Neural progenitor cell (in vitro differentiated cells): ENCODE data around the gene ZBTB46. TPM values are rescaled to one million over a fixed set of nuclear protein-coding genes. Genes with fewer than 3 reads are reported as not detected.

Experiments used
- DNase-seq: peaks from one replicate; pipeline ENCODE4 v3.0.0-alpha.2; 2016; ENCODE audit warnings: low spot score
- H2AFZ ChIP-seq: fragments of 200-600 bp; sonication (generic); replicated peaks from 2 replicates; pipeline ENCODE4 v1.6.1; 2016; ENCODE audit warnings: antibody characterized with exemption
- H3F3A ChIP-seq: fragments of 200-600 bp; sonication (generic); 2 replicates; pipeline ENCODE4 v1.6.1; 2016; ENCODE audit warnings: antibody characterized with exemption, low read depth
- H3K27ac ChIP-seq: fragments of 200-600 bp; sonication (generic); 2 replicates; pipeline ENCODE4 v1.5.1; 2016; ENCODE audit warnings: mild to moderate bottlenecking
- H3K27me3 ChIP-seq: fragments of 200-600 bp; sonication (generic); 2 replicates; pipeline ENCODE4 v1.6.1; 2016; ENCODE audit warnings: mild to moderate bottlenecking, moderate library complexity
- H3K36me3 ChIP-seq: fragments of 200-600 bp; sonication (generic); 2 replicates; pipeline ENCODE4 v1.5.1; 2016
- H3K4me1 ChIP-seq: fragments of 200-600 bp; sonication (generic); 2 replicates; pipeline ENCODE4 v1.6.1; 2016; ENCODE audit warnings: mixed run types
- H3K4me2 ChIP-seq: fragments of 200-600 bp; sonication (generic); 2 replicates; pipeline ENCODE4 v1.6.1; 2016
- H3K4me3 ChIP-seq: fragments of 200-600 bp; sonication (generic); 2 replicates; pipeline ENCODE4 v1.5.1; 2016
- H3K79me2 ChIP-seq: fragments of 200-600 bp; sonication (generic); 2 replicates; pipeline ENCODE4 v1.6.1; 2016; ENCODE audit warnings: low read depth
- H3K9ac ChIP-seq: fragments of 200-600 bp; sonication (generic); 2 replicates; pipeline ENCODE4 v1.6.1; 2016
- H3K9me3 ChIP-seq: fragments of 200-600 bp; sonication (generic); 2 replicates; pipeline ENCODE4 v1.5.1; 2016; ENCODE audit warnings: low read depth
- H4K20me1 ChIP-seq: fragments of 200-600 bp; sonication (generic); 2 replicates; pipeline ENCODE4 v1.6.1; 2016; ENCODE audit warnings: low read depth
- H3K27ac Mint-ChIP-seq: 3 replicates; pipeline ENCODE4 v1.8.0; 2021; ENCODE audit warnings: mixed read lengths
- H3K27me3 Mint-ChIP-seq: 2 replicates; pipeline ENCODE4 v1.8.0; 2022; ENCODE audit warnings: low read depth, mild to moderate bottlenecking, inconsistent platforms, moderate library complexity, mixed read lengths; ENCODE audit not compliant: insufficient read depth
- H3K36me3 Mint-ChIP-seq: 3 replicates; pipeline ENCODE4 v1.8.0; 2021; ENCODE audit warnings: mixed read lengths
- H3K4me1 Mint-ChIP-seq: 3 replicates; pipeline ENCODE4 v1.8.0; 2021; ENCODE audit warnings: mixed read lengths
- H3K4me3 Mint-ChIP-seq: 3 replicates; pipeline ENCODE4 v1.8.0; 2021; ENCODE audit warnings: mild to moderate bottlenecking, moderate library complexity, mixed read lengths
- H3K9me3 Mint-ChIP-seq: 3 replicates; pipeline ENCODE4 v1.8.0; 2020; ENCODE audit warnings: mixed read lengths
- EZH2 ChIP-seq: fragments of 200-600 bp; sonication (generic); IDR thresholded peaks from 2 replicates; pipeline ENCODE4 v1.6.1; 2017; ENCODE audit warnings: antibody characterized with exemption, mild to moderate bottlenecking, moderate library complexity
- EZH2phosphoT487 ChIP-seq: fragments of 200-600 bp; sonication (generic); IDR thresholded peaks from 2 replicates; pipeline ENCODE4 v1.6.1; 2017; ENCODE audit warnings: antibody characterized with exemption
- total RNA-seq: library from RNA; depleted of rRNA; stranded (reverse); fragments of >200 nt; gene quantifications from 2 replicates; pipeline ENCODE4 v1.2.3, GENCODE V29; 2015; ENCODE audit warnings: low replicate concordance
- TF ChIP-seq, protein P1 (sequence below): fragments of 200-600 bp; sonication (generic); IDR thresholded peaks from 2 replicates; pipeline ENCODE4 v1.5.1; 2017; ENCODE audit warnings: antibody characterized with exemption, mild to moderate bottlenecking

ZBTB46 gene
- total RNA-seq, 1 donor from 2014 or later = 8.1 TPM

DNA sequence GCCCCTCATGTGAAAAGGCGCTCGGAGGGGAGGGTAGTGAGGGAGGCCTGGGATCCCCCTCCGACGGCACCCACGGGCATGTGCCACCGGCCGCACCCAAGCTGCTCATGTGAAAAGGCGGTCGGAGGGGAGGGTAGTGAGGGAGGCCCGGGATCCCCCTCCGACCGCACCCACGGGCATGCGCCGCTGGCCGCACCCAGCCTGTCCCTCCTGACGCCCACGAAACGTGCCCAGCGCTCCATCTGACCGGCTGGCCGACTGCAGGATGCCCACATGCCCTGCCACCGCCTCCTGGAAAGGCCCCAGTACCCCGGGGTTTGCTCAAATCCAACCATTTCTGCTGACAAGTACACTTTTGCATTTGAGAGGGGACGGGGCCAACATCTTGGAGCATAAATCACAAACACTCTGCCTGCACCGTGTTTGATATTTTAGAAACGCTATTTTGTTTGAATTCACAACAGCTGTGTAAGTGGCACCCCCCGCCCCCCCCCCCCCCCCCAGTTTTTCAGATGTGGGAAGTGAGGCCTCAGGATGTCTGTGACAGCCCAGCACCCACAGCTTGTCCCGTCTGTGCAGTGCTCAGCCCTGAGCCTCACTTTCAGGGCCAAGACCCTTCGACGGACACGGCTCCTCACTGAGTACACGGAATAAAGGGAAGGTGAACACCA is 57.4 kb downstream of the ZBTB46 start:
- Histone ChIP-seq H3K4me2 (no peak overlapping the region), H3K27ac (no peak overlapping the region), H3K9ac (no peak overlapping the region), H3F3A (peaks cover 15% of the 10 kb centered on the region), H3K4me1 (peaks cover 6% of the 10 kb centered on the region), H3K79me2 (peaks cover 8% of the 10 kb centered on the region), H2AFZ (no peak overlapping the region), H3K36me3 (no peaks in the 10 kb centered on the region), H4K20me1 (peaks cover 4% of the 10 kb centered on the region), H3K27me3 (no peaks in the 10 kb centered on the region), H3K4me3 (no peak overlapping the region), H3K9me3 (no peaks in the 10 kb centered on the region)
- peaks cover 3% of the 10 kb centered on the region for H3K27me3 Mint-ChIP-seq
- no peaks in the 10 kb centered on the region for H3K9me3 Mint-ChIP-seq
- peaks cover 15% of the 10 kb centered on the region for H3K4me1 Mint-ChIP-seq
- H3K36me3 Mint-ChIP-seq = peaks cover 4% of the 10 kb centered on the region
- DNase-seq = no peak
- H3K27ac Mint-ChIP-seq = no peak overlapping the region
- TF ChIP-seq EZH2 = no peak
- TF ChIP-seq, protein P1, sequence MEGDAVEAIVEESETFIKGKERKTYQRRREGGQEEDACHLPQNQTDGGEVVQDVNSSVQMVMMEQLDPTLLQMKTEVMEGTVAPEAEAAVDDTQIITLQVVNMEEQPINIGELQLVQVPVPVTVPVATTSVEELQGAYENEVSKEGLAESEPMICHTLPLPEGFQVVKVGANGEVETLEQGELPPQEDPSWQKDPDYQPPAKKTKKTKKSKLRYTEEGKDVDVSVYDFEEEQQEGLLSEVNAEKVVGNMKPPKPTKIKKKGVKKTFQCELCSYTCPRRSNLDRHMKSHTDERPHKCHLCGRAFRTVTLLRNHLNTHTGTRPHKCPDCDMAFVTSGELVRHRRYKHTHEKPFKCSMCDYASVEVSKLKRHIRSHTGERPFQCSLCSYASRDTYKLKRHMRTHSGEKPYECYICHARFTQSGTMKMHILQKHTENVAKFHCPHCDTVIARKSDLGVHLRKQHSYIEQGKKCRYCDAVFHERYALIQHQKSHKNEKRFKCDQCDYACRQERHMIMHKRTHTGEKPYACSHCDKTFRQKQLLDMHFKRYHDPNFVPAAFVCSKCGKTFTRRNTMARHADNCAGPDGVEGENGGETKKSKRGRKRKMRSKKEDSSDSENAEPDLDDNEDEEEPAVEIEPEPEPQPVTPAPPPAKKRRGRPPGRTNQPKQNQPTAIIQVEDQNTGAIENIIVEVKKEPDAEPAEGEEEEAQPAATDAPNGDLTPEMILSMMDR = no peak
- TF ChIP-seq EZH2phosphoT487 = no peak
- no peak overlapping the region for H3K4me3 Mint-ChIP-seq

DNA sequence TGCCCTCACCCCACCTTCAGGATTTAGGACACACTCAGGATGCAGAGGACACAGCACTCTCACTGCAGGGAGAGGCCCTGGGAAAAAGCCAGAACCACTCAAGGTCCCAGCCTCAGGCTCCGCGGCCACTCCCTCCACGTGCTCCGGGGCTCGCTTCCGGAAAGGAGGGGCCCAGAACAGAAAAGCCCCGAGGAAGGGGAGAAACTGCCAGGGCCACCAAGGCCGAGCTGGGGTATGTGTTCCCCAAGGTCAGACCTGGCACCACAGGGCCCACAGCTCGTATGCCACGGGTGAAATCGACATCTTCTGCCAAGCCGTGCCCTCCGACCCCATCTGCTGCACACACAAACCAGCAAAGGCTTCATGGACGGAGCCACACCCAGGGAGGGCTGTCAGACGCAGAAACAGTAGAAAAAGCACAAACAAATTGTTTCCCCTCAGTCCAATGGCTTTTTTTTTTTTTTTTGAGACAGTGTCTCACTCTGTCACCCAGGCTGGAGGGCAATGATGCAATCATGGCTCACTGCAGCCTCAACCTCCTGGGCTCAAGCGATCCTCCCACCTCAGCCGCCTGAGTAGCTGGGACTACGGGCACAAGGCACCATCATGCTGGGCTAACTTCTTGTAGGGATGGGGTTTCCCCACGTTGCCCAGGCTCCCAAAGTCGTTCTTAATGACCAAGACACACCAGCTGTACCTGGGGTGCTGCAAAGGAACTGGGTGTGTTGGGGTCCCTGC is 58.1 kb downstream of the ZBTB46 start:
- no peak overlapping the region for H3K4me3 ChIP-seq
- TF ChIP-seq EZH2phosphoT487 = no peak
- TF ChIP-seq, protein P1 = no peak
- TF ChIP-seq EZH2 = no peak
- H3K36me3 ChIP-seq = no peaks in the 10 kb centered on the region
- peaks cover 6% of the 10 kb centered on the region for H3K4me1 ChIP-seq
- H3K4me2 ChIP-seq = no peak overlapping the region
- peaks cover 8% of the 10 kb centered on the region for H3K79me2 ChIP-seq
- no peak overlapping the region for H3K4me3 Mint-ChIP-seq
- peaks cover 4% of the 10 kb centered on the region for H3K36me3 Mint-ChIP-seq
- peaks cover 15% of the 10 kb centered on the region for H3F3A ChIP-seq
- no peak overlapping the region for H3K9ac ChIP-seq
- no peaks in the 10 kb centered on the region for H3K9me3 Mint-ChIP-seq
- H4K20me1 ChIP-seq = peaks cover 4% of the 10 kb centered on the region
- H3K27ac ChIP-seq = no peak overlapping the region
- DNase-seq = no peak
- H3K27me3 Mint-ChIP-seq = peaks cover 3% of the 10 kb centered on the region
- no peak overlapping the region for H3K27ac Mint-ChIP-seq
- H3K27me3 ChIP-seq = no peaks in the 10 kb centered on the region
- no peak overlapping the region for H2AFZ ChIP-seq
- peaks cover 12% of the 10 kb centered on the region for H3K4me1 Mint-ChIP-seq
- no peaks in the 10 kb centered on the region for H3K9me3 ChIP-seq

DNA sequence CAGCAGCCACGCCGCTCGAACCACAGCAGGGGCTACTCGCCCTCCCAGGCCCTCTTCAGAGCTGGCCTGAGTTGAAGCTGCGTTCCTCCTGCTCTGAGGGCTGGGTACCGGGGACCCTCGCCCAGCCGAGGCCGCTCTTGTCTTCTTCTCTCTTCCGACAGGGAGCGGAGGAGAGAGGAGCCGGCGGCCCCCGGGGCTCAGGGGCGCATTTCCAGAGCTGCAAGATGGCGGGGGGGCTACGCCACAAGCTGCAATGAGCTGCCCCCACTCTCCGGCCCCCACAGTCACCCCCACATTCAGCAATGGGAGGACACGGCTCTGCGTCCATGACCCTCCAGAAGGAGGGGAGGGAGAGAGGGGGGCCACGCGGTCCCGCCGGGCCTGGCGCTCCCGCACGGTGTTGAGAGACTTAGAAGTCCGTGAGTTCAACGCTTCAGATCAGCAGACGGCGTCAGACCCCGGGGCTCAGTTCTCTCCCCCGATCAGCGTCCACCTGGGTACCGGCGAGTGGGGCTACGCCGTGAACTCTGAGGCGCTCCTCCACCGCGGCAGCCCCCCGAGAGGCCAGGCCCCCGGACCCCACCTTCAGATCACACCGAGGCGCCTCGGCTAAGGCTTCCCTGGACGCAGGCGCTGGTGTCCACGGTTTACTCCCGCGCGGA is 59.9 kb downstream of the ZBTB46 start:
- Histone ChIP-seq H3K36me3 (no peaks in the 10 kb centered on the region), H3K9me3 (no peaks in the 10 kb centered on the region), H3K4me2 (no peak overlapping the region), H3K9ac (no peak overlapping the region), H3K4me1 (peaks cover 6% of the 10 kb centered on the region), H3K79me2 (no peaks in the 10 kb centered on the region), H2AFZ (no peak overlapping the region), H3K27me3 (no peaks in the 10 kb centered on the region), H3K27ac (no peak overlapping the region), H4K20me1 (peaks cover 3% of the 10 kb centered on the region), H3K4me3 (no peak overlapping the region), H3F3A (peaks cover 14% of the 10 kb centered on the region)
- H3K27ac Mint-ChIP-seq = no peak overlapping the region
- H3K4me1 Mint-ChIP-seq = peaks cover 8% of the 10 kb centered on the region
- peaks cover 3% of the 10 kb centered on the region for H3K27me3 Mint-ChIP-seq
- H3K9me3 Mint-ChIP-seq = no peaks in the 10 kb centered on the region
- no peak overlapping the region for H3K4me3 Mint-ChIP-seq
- no peak for DNase-seq
- TF ChIP-seq EZH2phosphoT487 (no peak), EZH2 (no peak)
- TF ChIP-seq, protein P1 = no peak
- no peaks in the 10 kb centered on the region for H3K36me3 Mint-ChIP-seq
